GM12878 (cell line): Measurements from ENCODE around the gene GFRA4. TPM values are rescaled to one million over a fixed set of nuclear protein-coding genes. Genes with fewer than 3 reads are reported as not detected.
A peak's percentile ranks its signal among the peaks of the same experiment; 100 is the strongest.

Experiments used
- BHLHE40 ChIP-seq, 2 experiments: fragments of 450-650 bp in 1 of 2; IDR thresholded peaks; 2 replicates each; pipeline ENCODE4 v1.6.1; 2011 to 2017; ENCODE audit warnings: low read depth in 2 of 2, borderline replicate concordance in 1 of 2, improper control_type of control experiment in 1 of 2, low read length in 1 of 2, mild to moderate bottlenecking in 1 of 2
- CHD2 ChIP-seq: IDR thresholded peaks from 2 replicates; pipeline ENCODE4 v1.6.1; 2011; ENCODE audit warnings: low read depth, low read length, improper control_type of control experiment, borderline replicate concordance
- ETV6 ChIP-seq, 2 experiments: fragments of 450-650 bp in 1 of 2; IDR thresholded peaks in 1 of 2; conservative IDR thresholded peaks in 1 of 2; 2 replicates each; pipeline ENCODE4 v1.6.1; 2014; ENCODE audit warnings: antibody characterized with exemption in 1 of 2, borderline replicate concordance in 1 of 2, low read depth in 1 of 2, mild to moderate bottlenecking in 1 of 2, moderate library complexity in 1 of 2
- NRF1 ChIP-seq: conservative IDR thresholded peaks from 2 replicates; pipeline ENCODE4 v1.6.1; 2011; ENCODE audit warnings: mild to moderate bottlenecking, low read depth, low read length, improper control_type of control experiment
- PAX5 ChIP-seq: IDR thresholded peaks from 2 replicates; pipeline ENCODE4 v1.6.1; 2011; ENCODE audit warnings: low read depth, low read length, borderline replicate concordance
- RAD21 ChIP-seq: IDR thresholded peaks from 2 replicates; pipeline ENCODE4 v1.6.1; 2011; ENCODE audit warnings: mild to moderate bottlenecking, low read depth, low read length, moderate library complexity; ENCODE audit not compliant: insufficient read depth
- SMC3 ChIP-seq: IDR thresholded peaks from 2 replicates; pipeline ENCODE4 v1.6.1; 2011; ENCODE audit warnings: low read length, improper control_type of control experiment, borderline replicate concordance
- SPI1 ChIP-seq: IDR thresholded peaks from 2 replicates; pipeline ENCODE4 v1.6.1; 2011; ENCODE audit warnings: low read depth, mild to moderate bottlenecking, low read length, moderate library complexity, borderline replicate concordance; ENCODE audit not compliant: insufficient read depth
- SRF ChIP-seq, 2 experiments: IDR thresholded peaks; 2 replicates each; pipeline ENCODE4 v1.6.1; 2011; ENCODE audit warnings: low read depth in 2 of 2, low read length in 2 of 2, mild to moderate bottlenecking in 1 of 2, moderate library complexity in 1 of 2
- TCF12 ChIP-seq: IDR thresholded peaks from 2 replicates; pipeline ENCODE4 v1.6.1; 2011; ENCODE audit warnings: low read depth, mild to moderate bottlenecking, low read length
- TCF3 ChIP-seq: IDR thresholded peaks from 2 replicates; pipeline ENCODE4 v1.6.1; 2012; ENCODE audit warnings: low read depth, mild to moderate bottlenecking, low read length, borderline replicate concordance; ENCODE audit not compliant: insufficient read depth
- ZNF217 ChIP-seq: fragments of 450-650 bp; IDR thresholded peaks from 2 replicates; pipeline ENCODE4 v1.6.1; 2017; ENCODE audit warnings: antibody characterized with exemption, mild to moderate bottlenecking
- ZNF384 ChIP-seq: IDR thresholded peaks from 2 replicates; pipeline ENCODE4 v1.6.1; 2012; ENCODE audit warnings: low read depth, mild to moderate bottlenecking, low read length, improper control_type of control experiment, borderline replicate concordance
- polyA plus RNA-seq, 11 experiments: library from polyadenylated mRNA; depleted of rRNA in 4 of 11; unstranded in 6 of 11; stranded (reverse) in 5 of 11; fragments of >200 nt; fragmentation: Nextera tagmentation in 4 of 11; fragmentation: Illumina TruSeq in 1 of 11; extraction: Ambion mirVana in 4 of 11; extraction: Trizol in 1 of 11; gene quantifications; 1 replicate in 1 of 11; 2 replicates in 10 of 11; pipeline versions ENCODE4 v1.2.1 to v1.2.3, GENCODE V29; 2011 to 2016; ENCODE audit warnings: inconsistent platforms in 2 of 11, missing spikeins in 2 of 11, low read depth in 1 of 11
- total RNA-seq, 4 experiments: library from RNA; depleted of rRNA in 3 of 4; stranded (reverse); fragments of >200 nt in 3 of 4; fragmentation: Illumina TruSeq in 1 of 4; extraction: Trizol in 1 of 4; gene quantifications; 2 replicates each; pipeline versions ENCODE4 v1.2.1 to v1.2.3, GENCODE V29; 2013 to 2021
- TF ChIP-seq, protein P1 (sequence below): fragments of 450-650 bp; IDR thresholded peaks from 2 replicates; pipeline ENCODE4 v1.6.1; 2017; ENCODE audit warnings: mild to moderate bottlenecking, low read depth, inconsistent platforms; ENCODE audit not compliant: poor library complexity, severe bottlenecking

Gene GFRA4
- total and polyA plus RNA-seq, 10 of the 15 experiments (the other 5 are each of a cell fraction or from before 2014, with no cell fraction given), result 0.04 TPM; not detected in 9

- TF ChIP-seq NRF1 (no peak), SPI1 (no peak), TCF3 (0 out of 2 replicates have a peak, but pooled peaks have one; percentile 57), RAD21 (peak; percentile 80), SMC3 (peak; percentile 84), ZNF217 (no peak), TCF12 (0 out of 2 replicates have a peak, but pooled peaks have one; percentile 44), ZNF384 (no peak), BHLHE40 (IDR thresholded peaks at IDR 0.05; ENCODE audit: borderline replicate concordance in 1 of 2, low read depth in 2 of 2, low read length in 1 of 2) (peak in 1 of 2 experiments; percentile 21; a peak in 1 of 4 replicates), CHD2 (0 out of 2 replicates have a peak, but pooled peaks have one; percentile 26), PAX5 (no peak), SRF (IDR thresholded peaks at IDR 0.05; ENCODE audit: low read depth in 2 of 2, low read length in 2 of 2) (0 out of 4 replicates have a peak, but pooled peaks of 1 of the 2 experiments have one; percentile 13), ETV6 (conservative IDR thresholded peaks at IDR 0.05 in 1 of 2, IDR thresholded peaks at IDR 0.05 in 1 of 2; ENCODE audit: borderline replicate concordance in 1 of 2, low read depth in 1 of 2) (no peak)
- TF ChIP-seq, protein P1, sequence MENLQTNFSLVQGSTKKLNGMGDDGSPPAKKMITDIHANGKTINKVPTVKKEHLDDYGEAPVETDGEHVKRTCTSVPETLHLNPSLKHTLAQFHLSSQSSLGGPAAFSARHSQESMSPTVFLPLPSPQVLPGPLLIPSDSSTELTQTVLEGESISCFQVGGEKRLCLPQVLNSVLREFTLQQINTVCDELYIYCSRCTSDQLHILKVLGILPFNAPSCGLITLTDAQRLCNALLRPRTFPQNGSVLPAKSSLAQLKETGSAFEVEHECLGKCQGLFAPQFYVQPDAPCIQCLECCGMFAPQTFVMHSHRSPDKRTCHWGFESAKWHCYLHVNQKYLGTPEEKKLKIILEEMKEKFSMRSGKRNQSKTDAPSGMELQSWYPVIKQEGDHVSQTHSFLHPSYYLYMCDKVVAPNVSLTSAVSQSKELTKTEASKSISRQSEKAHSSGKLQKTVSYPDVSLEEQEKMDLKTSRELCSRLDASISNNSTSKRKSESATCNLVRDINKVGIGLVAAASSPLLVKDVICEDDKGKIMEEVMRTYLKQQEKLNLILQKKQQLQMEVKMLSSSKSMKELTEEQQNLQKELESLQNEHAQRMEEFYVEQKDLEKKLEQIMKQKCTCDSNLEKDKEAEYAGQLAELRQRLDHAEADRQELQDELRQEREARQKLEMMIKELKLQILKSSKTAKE, result no peak
These were observed 47.7 kb upstream of the GFRA4 start (continued) for GRCh38 chr20:3710703-3711483.
